NCI-H510A (cell line): ENCODE results near the gene PRSS23.
A peak's percentile ranks its signal among the peaks of the same experiment; 100 is the strongest.
"Not testable (repeated sequence)": the region's sequence is repeated elsewhere in the genome, so short reads cannot be mapped to it uniquely, and the experiment has no call there.

Experiments used
- DNase-seq: peaks from one replicate; lab custom pipeline; 2025; lab: John Stamatoyannopoulos, UW

PRSS23 gene

DNA sequence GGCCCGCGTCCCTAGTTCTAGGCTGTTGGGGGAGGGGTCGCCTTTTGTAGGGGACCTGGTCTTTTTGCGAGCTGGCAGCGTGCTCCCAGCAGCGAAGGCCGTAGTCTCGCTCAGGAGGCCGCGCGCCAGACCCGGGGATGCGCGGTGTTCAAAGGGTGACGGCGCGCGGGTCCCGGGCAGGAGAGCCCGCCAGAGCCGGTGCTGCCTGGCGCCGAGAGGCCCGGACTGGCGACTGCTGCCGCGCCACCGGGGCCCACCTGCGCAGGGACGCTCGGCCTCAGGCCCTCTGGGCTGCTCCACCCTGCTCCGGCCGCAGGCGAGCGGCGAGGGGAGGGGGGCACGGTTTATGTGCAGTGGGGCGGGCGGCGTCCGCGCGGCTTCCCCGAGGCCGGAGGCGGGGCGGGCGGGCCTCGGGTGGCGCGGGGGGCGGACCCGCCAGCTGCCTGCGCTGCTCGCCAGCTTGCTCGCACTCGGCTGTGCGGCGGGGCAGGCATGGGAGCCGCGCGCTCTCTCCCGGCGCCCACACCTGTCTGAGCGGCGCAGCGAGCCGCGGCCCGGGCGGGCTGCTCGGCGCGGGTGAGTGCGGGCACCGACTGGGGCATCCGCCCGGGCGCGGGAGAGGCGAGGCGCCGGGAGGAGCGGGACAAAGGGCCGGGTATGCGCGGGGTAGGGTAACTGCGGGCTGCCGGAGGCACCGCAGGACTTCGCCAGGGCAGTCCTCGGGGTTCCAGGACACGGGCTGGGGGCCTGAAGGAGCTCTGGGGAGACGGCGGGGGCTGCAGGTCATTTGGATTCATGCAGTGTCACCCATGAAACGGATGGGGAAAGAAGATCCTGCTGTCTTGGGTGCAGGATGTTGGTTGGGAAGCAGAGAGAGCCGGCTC, at the start of gene PRSS23:
Gene PRSS23 (plus strand): TSS at position 467 of the 884 bp plus-strand sequence. CDS start 7,102 bp downstream, outside the sequence.
- peak; percentile 84 for DNase-seq

DNA sequence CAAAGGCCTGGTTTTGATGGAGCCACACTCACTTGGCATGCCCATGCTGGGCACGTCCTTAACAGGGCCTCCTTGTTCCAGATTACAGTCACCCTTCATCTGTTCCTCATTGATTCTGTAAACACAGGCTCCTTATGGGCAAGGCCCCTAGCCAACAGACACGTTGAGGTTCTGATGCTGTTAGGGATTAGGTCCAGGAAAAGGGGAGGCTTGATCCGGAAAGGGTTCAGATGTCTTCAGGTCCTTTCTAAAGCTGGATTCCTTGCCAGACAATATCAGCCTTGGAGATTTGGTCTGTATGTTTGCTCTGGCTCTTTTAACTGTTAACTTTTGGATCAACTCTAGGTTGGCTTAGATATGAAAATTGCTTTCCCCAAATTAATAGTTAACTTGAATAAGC, 46.9 kb upstream of the PRSS23 start:
- no peak for DNase-seq

GRCh38 chr11:86755146-86755545, 45.2 kb upstream of the PRSS23 start:
- DNase-seq = no peak

GRCh38 chr11:86758171-86758570, 42.2 kb upstream of the PRSS23 start:
- no peak for DNase-seq

- no peak for DNase-seq
These were observed 39.8 kb upstream of the PRSS23 start for GRCh38 chr11:86760577-86760976.

DNA sequence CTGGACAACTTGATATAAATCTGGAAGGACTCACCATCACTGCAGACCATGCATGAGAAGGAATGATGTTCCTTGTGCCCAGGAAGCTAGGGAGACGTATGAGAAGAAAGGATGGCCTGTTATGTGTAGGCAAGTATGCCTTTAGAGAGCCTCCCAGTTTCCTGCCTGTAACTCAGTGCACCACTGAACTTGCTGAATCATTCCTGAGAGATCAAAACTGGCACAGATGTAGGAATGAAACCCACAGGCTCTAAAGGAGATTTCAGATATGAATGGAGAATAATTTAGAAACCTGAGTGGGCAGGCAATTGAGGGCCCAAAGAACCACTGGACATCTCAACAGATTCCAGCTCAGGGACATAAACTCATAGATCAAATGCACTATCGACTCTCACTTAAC, 38.4 kb upstream of the PRSS23 start:
- DNase-seq = no peak

DNA sequence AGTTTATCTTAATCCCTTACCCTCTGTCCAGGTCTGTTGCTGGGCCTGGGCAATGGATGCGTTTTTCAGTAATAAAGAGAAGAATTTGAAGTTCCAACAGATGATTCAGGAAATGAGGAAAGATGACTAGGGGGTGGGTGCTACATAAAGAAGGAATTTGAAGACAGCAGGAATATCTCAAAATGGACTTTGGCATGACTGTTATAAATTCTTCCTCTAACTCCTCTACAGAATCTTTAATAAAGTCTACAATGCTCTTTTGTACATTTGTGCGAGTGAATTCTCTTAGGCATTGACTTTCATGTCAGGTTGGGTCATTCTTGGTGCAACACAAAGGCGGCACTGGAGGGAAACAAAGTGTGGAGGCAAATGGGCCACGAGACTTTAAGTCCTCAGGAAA, 35.1 kb upstream of the PRSS23 start:
- no peak for DNase-seq

DNA sequence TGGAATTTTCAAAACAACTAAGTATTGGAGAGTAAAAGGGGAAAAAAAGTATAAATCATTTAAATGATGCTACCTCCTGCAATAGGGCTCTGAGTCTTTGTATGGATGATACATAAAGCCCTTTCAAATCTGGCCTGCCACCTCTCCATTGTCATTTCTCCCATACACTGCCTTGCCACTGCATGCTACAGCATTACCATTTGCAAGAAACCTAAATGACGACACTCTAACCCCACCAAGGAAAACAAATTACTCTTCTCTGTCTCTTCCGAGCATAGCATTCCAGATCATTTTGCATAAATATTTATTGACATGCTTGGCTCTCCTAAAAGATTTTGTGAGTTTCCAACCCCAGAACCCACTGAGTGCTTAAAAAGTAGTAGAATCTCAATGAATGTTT, 34.5 kb upstream of the PRSS23 start:
- DNase-seq = no peak

- DNase-seq = no peak
These were observed 31.1 kb upstream of the PRSS23 start for GRCh38 chr11:86769219-86769618.

DNA sequence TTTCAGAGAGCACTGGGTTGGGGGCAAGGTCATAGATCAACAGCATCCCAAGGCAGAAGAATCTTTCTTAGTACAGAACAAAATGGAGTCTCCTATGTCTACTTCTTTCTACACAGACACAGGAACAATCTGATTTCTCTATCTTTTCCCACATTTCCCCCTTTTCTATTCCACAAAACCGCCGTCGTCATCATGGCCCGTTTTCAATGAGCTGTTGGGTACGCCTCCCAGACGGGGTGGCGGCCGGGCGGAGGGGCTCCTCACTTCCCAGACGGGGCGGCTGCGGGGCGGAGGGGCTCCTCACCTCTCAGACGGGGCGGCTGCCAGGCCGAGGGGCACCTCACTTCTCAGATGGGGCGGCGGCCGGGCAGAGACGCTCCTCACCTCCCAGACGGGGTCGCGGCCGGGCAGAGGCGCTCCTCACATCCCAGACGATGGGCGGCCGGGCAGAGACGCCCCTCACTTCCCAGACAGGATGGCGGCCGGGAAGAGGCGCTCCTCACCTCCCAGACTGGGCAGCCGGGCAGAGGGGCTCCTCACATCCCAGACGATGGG, 29.8 kb upstream of the PRSS23 start:
- DNase-seq = not testable (repeated sequence)

DNA sequence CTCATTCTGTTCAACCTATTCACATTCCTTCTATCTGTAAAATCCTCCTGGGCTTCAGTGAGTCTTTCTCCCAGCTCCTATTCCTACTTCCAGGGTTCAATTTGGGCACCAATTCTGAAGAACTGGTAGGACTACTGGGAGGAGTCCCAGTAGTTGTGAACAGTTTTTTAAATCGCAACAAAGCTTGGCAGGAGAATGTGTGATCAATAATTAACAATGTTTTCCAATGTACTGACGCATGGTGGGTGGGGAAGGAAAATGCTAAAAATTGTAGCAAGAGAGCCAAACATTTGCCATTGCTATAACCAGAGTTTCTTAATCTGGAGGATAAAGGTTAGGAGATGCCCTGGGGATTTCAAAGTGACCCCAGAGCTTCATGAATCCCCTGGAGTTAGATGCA, 27.3 kb upstream of the PRSS23 start:
- no peak for DNase-seq

- DNase-seq = no peak
These were observed 26.7 kb upstream of the PRSS23 start for GRCh38 chr11:86773513-86774252.

- DNase-seq = no peak
These were observed 25.9 kb upstream of the PRSS23 start for GRCh38 chr11:86774417-86774816.

DNA sequence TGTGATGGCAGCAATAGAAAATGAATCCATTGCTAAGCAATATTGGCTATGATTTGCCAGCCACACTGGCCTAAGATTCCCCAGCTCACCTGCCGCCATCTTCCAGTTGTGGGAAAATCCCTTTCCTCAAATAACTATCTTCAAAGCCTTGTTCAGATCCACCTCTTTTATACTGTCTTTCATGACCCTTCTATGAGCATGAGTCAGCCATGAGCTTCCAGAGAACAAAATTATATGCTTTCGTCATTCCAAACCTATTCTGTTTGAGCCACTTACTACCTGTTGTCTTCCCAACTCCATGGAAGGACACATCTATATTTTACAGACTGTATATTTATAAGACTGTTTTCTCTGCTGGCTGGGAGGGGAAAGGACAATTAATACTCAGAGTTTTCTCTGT, 25.0 kb upstream of the PRSS23 start:
- DNase-seq = no peak

DNA sequence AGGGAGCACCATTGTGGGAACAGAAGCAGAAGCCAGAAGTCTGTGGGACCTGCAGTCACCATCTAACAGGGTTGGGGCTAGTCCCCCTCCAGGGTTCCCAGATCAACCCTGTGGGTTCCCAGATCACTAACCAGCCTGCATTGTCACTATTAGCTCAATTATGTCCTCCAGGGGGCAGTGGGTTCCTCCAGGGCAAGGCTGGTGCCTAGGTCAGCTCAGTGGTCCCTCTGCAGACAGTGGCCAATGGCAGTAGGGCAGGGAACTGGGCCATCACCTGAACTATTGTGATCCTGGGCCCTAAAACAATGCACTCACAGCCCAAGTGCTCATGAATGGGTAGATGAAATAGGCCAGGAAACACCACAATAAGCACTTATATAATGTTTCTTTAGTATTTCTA, 18.8 kb upstream of the PRSS23 start:
- DNase-seq = no peak

GRCh38 chr11:86782742-86783141, 17.6 kb upstream of the PRSS23 start:
- no peak for DNase-seq

- DNase-seq = no peak
These were observed 16.7 kb upstream of the PRSS23 start for GRCh38 chr11:86783661-86784060.

DNA sequence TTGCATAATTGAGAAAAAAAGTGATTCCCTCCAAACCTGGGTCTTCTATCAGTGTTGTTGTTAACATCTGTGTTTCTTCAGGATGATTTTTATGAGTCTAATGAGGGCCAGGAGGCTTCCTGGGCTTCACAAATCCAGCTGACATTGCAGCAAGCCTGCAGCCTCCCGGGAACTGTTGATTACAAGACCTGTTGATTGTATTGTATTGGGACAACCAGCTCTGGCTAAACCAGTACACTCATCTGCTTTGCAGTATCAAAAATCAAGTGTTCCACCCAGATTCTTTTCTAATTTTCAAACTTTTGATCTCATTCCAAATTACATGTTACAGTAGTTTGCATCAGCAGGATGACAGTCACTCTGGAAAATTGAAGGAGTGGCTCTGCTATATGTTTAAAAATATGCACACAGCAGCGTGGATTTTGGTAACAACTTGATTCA, 16.1 kb upstream of the PRSS23 start:
- DNase-seq = no peak

DNA sequence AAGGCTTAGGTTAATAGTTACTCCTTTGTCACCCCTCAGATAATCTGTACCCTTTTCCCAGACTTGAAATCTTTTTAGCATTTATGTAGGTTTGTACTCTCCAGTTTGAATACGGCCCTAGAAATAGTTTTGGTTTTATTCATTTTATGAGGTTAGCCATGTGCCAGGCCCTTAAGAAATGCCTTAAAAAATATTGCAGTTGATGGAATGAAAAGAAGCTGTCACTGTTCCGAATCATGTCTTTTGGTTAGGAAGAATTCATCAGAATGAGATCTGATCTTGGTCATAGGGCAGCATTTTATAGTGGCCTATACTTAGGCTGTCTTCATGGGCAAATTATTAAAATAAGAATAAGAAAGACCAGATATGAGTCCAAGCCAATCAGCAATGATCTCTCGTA, 14.8 kb upstream of the PRSS23 start:
- no peak for DNase-seq

DNA sequence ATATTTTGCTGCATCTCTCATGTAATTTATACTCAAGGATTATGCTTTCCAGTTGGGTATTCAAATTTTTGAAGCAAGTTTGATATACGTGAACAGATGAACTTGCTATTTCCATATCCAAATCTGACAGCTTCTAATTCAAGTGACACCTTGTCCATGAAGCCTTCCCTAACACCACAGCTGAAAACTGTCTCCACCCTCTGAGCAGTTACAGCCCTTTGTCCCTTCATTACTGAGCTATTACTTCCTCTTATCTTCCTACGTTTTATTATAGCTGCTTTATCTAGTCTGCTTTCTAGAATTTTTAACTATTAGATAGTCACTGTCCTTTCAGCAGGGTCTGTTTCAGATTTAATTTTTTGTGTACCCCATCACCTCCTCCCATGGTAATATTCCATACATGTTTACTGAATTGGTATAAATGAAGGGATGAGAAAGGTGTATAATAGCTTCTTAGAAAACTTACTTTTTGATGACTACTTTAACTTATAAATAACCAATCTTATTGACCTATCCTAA, 13.3 kb upstream of the PRSS23 start:
- DNase-seq = no peak

DNA sequence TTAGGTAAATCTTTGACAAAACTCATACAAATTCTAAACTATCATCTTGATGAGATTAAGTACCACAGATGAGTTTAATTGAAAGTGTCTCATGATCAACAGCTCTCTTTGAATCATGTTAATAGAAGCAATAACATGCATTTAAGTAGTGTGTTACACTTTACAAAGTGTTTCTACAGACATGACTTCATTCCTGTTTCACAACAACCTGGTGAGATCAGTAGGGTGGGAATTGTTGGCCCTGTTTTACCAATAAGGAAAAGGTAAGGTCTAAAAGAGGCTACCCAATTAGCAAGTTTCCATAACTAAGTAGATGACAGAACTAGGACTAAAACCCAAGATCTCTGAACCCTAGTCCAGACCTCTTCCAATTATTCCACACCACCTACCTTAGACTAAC, 12.7 kb upstream of the PRSS23 start:
- no peak for DNase-seq

GRCh38 chr11:86790195-86790725, 10.1 kb upstream of the PRSS23 start:
- no peak for DNase-seq
